B cell (primary cell): ENCODE data around the gene UQCRH. TPM values are rescaled to one million over a fixed set of nuclear protein-coding genes. Genes with fewer than 3 reads are reported as not detected.
"Not testable (repeated sequence)": the region's sequence is repeated elsewhere in the genome, so short reads cannot be mapped to it uniquely, and the experiment has no call there.

ENCODE experiments used
- ATAC-seq: fragments of 200-7000 bp; cut with Tn5 transposase; one replicate; pipeline ENCODE4 v1.10.0; 2021; ENCODE audit warnings: low read depth, mild to moderate bottlenecking, moderate number of reproducible peaks, moderate library complexity
- CTCF ChIA-PET: fragments of 350-600 bp; sonication (Branson Sonifier 250); formaldehyde crosslinking; loops from one replicate; lab custom pipeline; 2021; ENCODE audit warnings: antibody characterized with exemption, inconsistent platforms; lab: Charles Lee
- POLR2A ChIA-PET: fragments of 350-600 bp; sonication (Branson Sonifier 250); formaldehyde crosslinking; loops from one replicate; lab custom pipeline; 2021; ENCODE audit warnings: antibody characterized with exemption; lab: Charles Lee
- DNase-seq: peaks from one replicate; pipeline ENCODE4 v3.0.0; 2013
- H2AFZ ChIP-seq: 2 replicates; pipeline ENCODE4 v1.6.1; 2012; ENCODE audit warnings: mild to moderate bottlenecking, low read depth, low read length; ENCODE audit not compliant: insufficient read depth, poor library complexity, severe bottlenecking
- H3K27ac ChIP-seq, 2 donors: 1 replicate in 1 of 2; 2 replicates in 1 of 2; pipeline ENCODE4 v1.5.1; 2012 to 2013; ENCODE audit warnings: low read length in 2 of 2, mild to moderate bottlenecking in 2 of 2, moderate library complexity in 1 of 2
- H3K27me3 ChIP-seq, 4 experiments: fragments of 200-600 bp in 1 of 4; sonication (generic) in 1 of 4; replicated peaks in 1 of 4; 1 replicate in 2 of 4; 2 replicates in 2 of 4; pipeline versions ENCODE4 v1.6.1 to v1.7.0; 2013 to 2016; ENCODE audit warnings: low read length in 3 of 4, mild to moderate bottlenecking in 2 of 4, mixed read lengths in 1 of 4, moderate library complexity in 1 of 4; ENCODE audit not compliant: insufficient read depth in 4 of 4, control insufficient read depth in 3 of 4; ENCODE audit errors: control extremely low read depth in 1 of 4
- H3K36me3 ChIP-seq, 2 experiments: replicated peaks in 1 of 2; 1 replicate in 1 of 2; 2 replicates in 1 of 2; pipeline versions ENCODE4 v1.6.1 to v1.7.1; 2013; ENCODE audit warnings: low read length in 1 of 2; ENCODE audit not compliant: insufficient read depth in 2 of 2, control insufficient read depth in 1 of 2; ENCODE audit errors: control extremely low read depth in 1 of 2, extremely low read depth in 1 of 2
- H3K4me1 ChIP-seq, 2 donors: fragments of 200-600 bp in 1 of 2; sonication (generic) in 1 of 2; 1 replicate in 1 of 2; 2 replicates in 1 of 2; pipeline versions ENCODE4 v1.5.1 to v1.6.1; 2013 to 2017; ENCODE audit warnings: low read length in 2 of 2; ENCODE audit not compliant: control insufficient read depth in 2 of 2, insufficient read depth in 2 of 2
- H3K4me2 ChIP-seq: replicated peaks from 2 replicates; pipeline ENCODE3; 2012; ENCODE audit warnings: mild to moderate bottlenecking, low read depth, low read length; ENCODE audit not compliant: poor library complexity, severe bottlenecking
- H3K4me3 ChIP-seq, 5 experiments: fragments of 200-600 bp in 1 of 5; sonication (generic) in 1 of 5; 1 replicate in 3 of 5; 2 replicates in 2 of 5; pipeline versions ENCODE4 v1.5.1 to v1.7.0; 2011 to 2016; ENCODE audit warnings: low read length in 4 of 5, mild to moderate bottlenecking in 4 of 5, low read depth in 2 of 5, control low read depth in 1 of 5, moderate library complexity in 1 of 5; ENCODE audit not compliant: insufficient read depth in 1 of 5; ENCODE audit errors: control extremely low read depth in 1 of 5, extremely low read depth in 1 of 5
- H3K79me2 ChIP-seq: fragments of 200-600 bp; sonication (generic); one replicate; pipeline ENCODE4 v1.6.0; 2016; ENCODE audit warnings: low read length; ENCODE audit not compliant: control insufficient read depth, insufficient read depth
- H3K9ac ChIP-seq: fragments of 200-600 bp; sonication (generic); 2 replicates; pipeline ENCODE4 v1.6.1; 2017; ENCODE audit warnings: mild to moderate bottlenecking, low read length, moderate library complexity
- H3K9me3 ChIP-seq, 3 donors: one replicate each; pipeline versions ENCODE4 v1.6.1 to v1.7.1; 2013; ENCODE audit warnings: low read length in 2 of 3; ENCODE audit not compliant: control insufficient read depth in 2 of 3, insufficient read depth in 1 of 3; ENCODE audit errors: control extremely low read depth in 1 of 3
- H4K20me1 ChIP-seq: 2 replicates; pipeline ENCODE4 v1.6.0; 2012; ENCODE audit warnings: mild to moderate bottlenecking, low read length; ENCODE audit not compliant: insufficient read depth, control insufficient read depth, poor library complexity, severe bottlenecking
- H3K27ac Mint-ChIP-seq: one replicate; pipeline ENCODE4 v1.8.0; 2021; ENCODE audit warnings: mixed read lengths
- H3K27me3 Mint-ChIP-seq: one replicate; pipeline ENCODE4 v1.8.0; 2021; ENCODE audit warnings: mixed read lengths
- H3K4me1 Mint-ChIP-seq: one replicate; pipeline ENCODE4 v1.8.0; 2021; ENCODE audit warnings: mixed read lengths
- H3K4me3 Mint-ChIP-seq: one replicate; pipeline ENCODE4 v1.8.0; 2021; ENCODE audit warnings: mixed read lengths
- H3K9me3 Mint-ChIP-seq: one replicate; pipeline ENCODE4 v1.8.0; 2022; ENCODE audit warnings: mixed read lengths; ENCODE audit not compliant: insufficient read depth
- EZH2 ChIP-seq: IDR thresholded peaks from 2 replicates; pipeline ENCODE4 v1.6.1; 2012; ENCODE audit warnings: borderline replicate concordance, low read depth, mild to moderate bottlenecking, moderate library complexity, low read length; ENCODE audit not compliant: insufficient read depth, poor library complexity, severe bottlenecking
- WGBS: methylation state at CpG from one replicate; pipeline ENCODE4 v1.1.5; 2013; ENCODE audit warnings: missing lambda C conversion rate; ENCODE audit not compliant: insufficient coverage; 5-methylcytosine and 5-hydroxymethylcytosine counted together
- intact Hi-C: fragments of 100-400 bp; cut with micrococcal nuclease; formaldehyde crosslinking; loops from one replicate; pipeline ENCODE4 v1.10.0; 2022
- polyA plus RNA-seq: library from polyadenylated mRNA; depleted of rRNA; stranded (reverse); fragments of >200 nt; gene quantifications from 2 replicates; pipeline ENCODE4 v1.2.3, GENCODE V29; 2012
- total RNA-seq, 2 donors: library from RNA; stranded (reverse); fragments of 120-200 nt in 1 of 2; gene quantifications; 1 replicate in 1 of 2; 2 replicates in 1 of 2; pipeline versions ENCODE4 v1.2.3 to v1.2.4, GENCODE V29; 2013 to 2022
- TF ChIP-seq, protein P1 (sequence below): fragments of 200-600 bp; IDR thresholded peaks from one replicate; pipeline ENCODE4 v1.8.0; 2022; ENCODE audit warnings: antibody characterized with exemption, mild to moderate bottlenecking

The UQCRH gene
- total and polyA plus RNA-seq, 2 donors (not counting 1 experiment from before 2014, with no cell fraction given) = 146 to 310 TPM

DNA sequence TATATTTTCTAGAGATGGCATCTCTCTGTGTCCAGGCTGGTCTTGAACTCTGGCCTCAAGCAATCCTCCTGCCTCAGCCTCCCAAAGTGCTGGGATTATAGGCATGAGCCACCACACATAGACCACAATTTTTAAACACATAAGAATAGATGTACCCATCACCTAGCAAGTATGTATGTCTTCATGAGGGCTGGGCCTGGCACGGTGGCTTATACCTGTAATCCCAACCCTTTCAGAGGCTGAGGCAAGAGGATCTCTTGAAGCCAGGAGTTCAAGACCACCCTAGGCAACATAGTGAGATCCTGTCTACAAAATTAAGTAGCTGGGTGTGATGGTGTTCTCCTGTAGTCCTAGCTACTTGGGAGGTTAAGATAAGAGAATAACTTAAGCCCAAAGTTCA lies 13.8 kb downstream of the UQCRH start:
- POLR2A ChIA-PET = interaction anchor here (1.0 kb wide), 1 partner anchor 23 kb away, joined by 4 read pairs; no protein-coding TSS in a partner anchor
- H3K9ac ChIP-seq = no peak overlapping the region
- no peak overlapping the region for H3K4me2 ChIP-seq
- peaks cover 8% of the 10 kb centered on the region for H3K4me1 Mint-ChIP-seq
- ATAC-seq = no peak
- intact Hi-C loops = no loop called here
- no peak overlapping the region for H3K4me3 ChIP-seq
- H3K27ac ChIP-seq = no peak overlapping the region
- no CpG with 5 or more reads among the region's 1 CpG for WGBS
- H3K9me3 Mint-ChIP-seq = no peaks in the 10 kb centered on the region
- H3K27me3 Mint-ChIP-seq = no peaks in the 10 kb centered on the region
- CTCF ChIA-PET = interaction anchor here (1.1 kb wide), 1 partner anchor 9 kb away, joined by 4 read pairs; no protein-coding TSS in a partner anchor
- H3K79me2 ChIP-seq = no peaks in the 10 kb centered on the region
- no peak overlapping the region for H2AFZ ChIP-seq
- peaks cover 10 to 43% of the 10 kb centered on the region in 2 experiments for H3K36me3 ChIP-seq
- H3K4me3 Mint-ChIP-seq = no peak overlapping the region
- no peaks in the 10 kb centered on the region for H3K4me1 ChIP-seq
- no peaks in the 10 kb centered on the region for H4K20me1 ChIP-seq
- H3K27ac Mint-ChIP-seq = no peak overlapping the region
- H3K27me3 ChIP-seq = no peaks in the 10 kb centered on the region
- no peak for DNase-seq
- H3K9me3 ChIP-seq = no peaks in the 10 kb centered on the region
- TF ChIP-seq EZH2 = no peak
- TF ChIP-seq, protein P1, sequence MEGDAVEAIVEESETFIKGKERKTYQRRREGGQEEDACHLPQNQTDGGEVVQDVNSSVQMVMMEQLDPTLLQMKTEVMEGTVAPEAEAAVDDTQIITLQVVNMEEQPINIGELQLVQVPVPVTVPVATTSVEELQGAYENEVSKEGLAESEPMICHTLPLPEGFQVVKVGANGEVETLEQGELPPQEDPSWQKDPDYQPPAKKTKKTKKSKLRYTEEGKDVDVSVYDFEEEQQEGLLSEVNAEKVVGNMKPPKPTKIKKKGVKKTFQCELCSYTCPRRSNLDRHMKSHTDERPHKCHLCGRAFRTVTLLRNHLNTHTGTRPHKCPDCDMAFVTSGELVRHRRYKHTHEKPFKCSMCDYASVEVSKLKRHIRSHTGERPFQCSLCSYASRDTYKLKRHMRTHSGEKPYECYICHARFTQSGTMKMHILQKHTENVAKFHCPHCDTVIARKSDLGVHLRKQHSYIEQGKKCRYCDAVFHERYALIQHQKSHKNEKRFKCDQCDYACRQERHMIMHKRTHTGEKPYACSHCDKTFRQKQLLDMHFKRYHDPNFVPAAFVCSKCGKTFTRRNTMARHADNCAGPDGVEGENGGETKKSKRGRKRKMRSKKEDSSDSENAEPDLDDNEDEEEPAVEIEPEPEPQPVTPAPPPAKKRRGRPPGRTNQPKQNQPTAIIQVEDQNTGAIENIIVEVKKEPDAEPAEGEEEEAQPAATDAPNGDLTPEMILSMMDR = no peak

DNA sequence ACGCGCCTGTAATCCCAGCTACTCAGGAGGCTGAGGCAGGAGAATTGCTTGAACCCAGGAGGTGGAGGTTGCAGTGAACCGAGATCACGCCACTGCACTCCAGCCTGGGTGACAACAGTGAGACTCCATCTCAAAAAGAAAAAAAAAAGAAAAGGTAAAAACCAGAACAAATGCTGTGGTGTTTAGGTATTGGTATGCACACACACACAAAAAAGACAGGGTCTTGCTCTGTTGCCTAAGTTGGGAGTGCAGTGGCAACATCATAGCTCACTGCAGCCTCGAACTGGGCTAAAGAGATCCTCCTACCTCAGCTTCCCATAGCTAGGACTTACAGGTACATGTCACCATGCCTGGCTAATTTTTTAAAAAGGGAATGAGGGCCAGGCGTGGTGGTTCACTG lies 15.8 kb downstream of the UQCRH start:
- H3K4me1 Mint-ChIP-seq, H3K9me3 ChIP-seq, H2AFZ ChIP-seq, ATAC-seq, H3K4me3 Mint-ChIP-seq, H3K9me3 Mint-ChIP-seq, H3K4me3 ChIP-seq, H3K9ac ChIP-seq, H3K27me3 Mint-ChIP-seq, DNase-seq, intact Hi-C loops, H3K4me2 ChIP-seq, H3K27me3 ChIP-seq, H3K79me2 ChIP-seq, H3K4me1 ChIP-seq, H4K20me1 ChIP-seq, H3K27ac ChIP-seq, POLR2A ChIA-PET, H3K27ac Mint-ChIP-seq: not testable (repeated sequence)
- peaks cover 5 to 27% of the 10 kb centered on the region in 2 experiments for H3K36me3 ChIP-seq
- CTCF ChIA-PET = interaction anchor here (1.5 kb wide), 1 partner anchor 14 kb away, joined by 4 read pairs; no protein-coding TSS in a partner anchor
- 100% methylated on average over 4 of the region's 6 CpGs for WGBS

DNA sequence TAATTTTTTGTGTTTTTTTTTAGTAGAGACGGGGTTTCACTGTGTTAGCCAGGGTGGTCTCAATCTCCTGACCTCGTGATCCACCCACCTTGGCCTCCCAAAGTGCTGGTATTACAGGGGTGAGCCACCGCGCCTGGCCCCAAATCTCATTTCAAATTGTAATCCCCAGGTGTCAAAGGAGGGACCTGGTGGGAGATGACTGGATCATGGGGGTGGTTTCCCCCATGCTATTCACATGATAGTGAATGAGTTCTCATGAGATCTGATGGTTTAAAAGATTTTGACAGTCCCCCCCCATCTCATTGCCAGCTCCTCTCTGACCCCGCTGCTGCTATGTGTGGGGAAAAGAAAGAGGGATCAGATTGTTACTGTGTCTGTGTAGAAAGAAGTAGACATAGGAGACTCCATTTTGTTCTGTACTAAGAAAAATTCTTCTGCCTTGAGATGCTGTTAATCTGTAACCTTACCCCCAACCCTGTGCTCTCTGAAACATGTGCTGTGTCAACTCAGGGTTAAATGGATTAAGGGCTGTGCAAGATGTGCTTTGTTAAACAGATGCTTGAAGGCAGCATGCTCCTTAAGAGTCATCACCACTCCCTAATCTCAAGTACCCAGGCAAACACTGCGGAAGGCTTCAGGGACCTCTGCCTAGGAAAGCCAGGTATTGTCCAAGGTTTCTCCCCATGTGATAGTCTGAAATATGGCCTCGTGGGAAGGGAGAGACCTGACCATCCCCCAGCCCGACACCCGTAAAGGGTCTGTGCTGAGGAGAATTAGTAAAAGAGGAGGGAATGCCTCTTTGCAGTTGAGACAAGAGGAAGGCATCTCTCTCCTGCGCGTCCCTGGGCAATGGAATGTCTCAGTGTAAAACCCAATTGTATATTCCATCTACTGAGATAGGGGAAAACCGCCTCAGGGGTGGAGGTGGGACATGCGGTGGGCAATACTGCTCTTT lies 16.7 kb downstream of the UQCRH start:
- H3K79me2 ChIP-seq, H3K4me3 Mint-ChIP-seq, H4K20me1 ChIP-seq, H3K4me1 ChIP-seq, H3K27me3 ChIP-seq, ATAC-seq, CTCF ChIA-PET, H3K9me3 ChIP-seq, H3K9me3 Mint-ChIP-seq, DNase-seq, H3K9ac ChIP-seq, H3K4me2 ChIP-seq, intact Hi-C loops, H2AFZ ChIP-seq, H3K27ac ChIP-seq, H3K4me3 ChIP-seq, H3K27ac Mint-ChIP-seq, H3K27me3 Mint-ChIP-seq, H3K4me1 Mint-ChIP-seq: not testable (repeated sequence)
- POLR2A ChIA-PET = interaction anchor here (0.7 kb wide), 1 partner anchor 13 kb away, joined by 4 read pairs; no protein-coding TSS in a partner anchor
- WGBS = 85% methylated on average over 4 of the region's 13 CpGs
- peaks cover 5 to 20% of the 10 kb centered on the region in 2 experiments for H3K36me3 ChIP-seq
